Naive thymus-derived CD8-positive, alpha-beta T cell (primary cell): ENCODE data around the gene SMYD3. TPM values are rescaled to one million over a fixed set of nuclear protein-coding genes. Genes with fewer than 3 reads are reported as not detected.

ENCODE experiments used
- ATAC-seq, 2 donors: fragments of 150-1000 bp; cut with Tn5 transposase in 1 of 2; sonication (Bioruptor Pico), chemical (Tn5 transposase) in 1 of 2; 1 replicate in 1 of 2; 2 replicates in 1 of 2; pipeline ENCODE4 v1.10.0; 2021; ENCODE audit warnings: mild to moderate bottlenecking in 2 of 2, moderate library complexity in 2 of 2
- POLR2A ChIA-PET: fragments of 350-600 bp; sonication (Branson Sonifier 250); formaldehyde crosslinking; loops from one replicate; lab custom pipeline; 2021; ENCODE audit warnings: antibody characterized with exemption; lab: Charles Lee
- DNase-seq, 10 donors: peaks; one replicate each; pipeline versions ENCODE4 v3.0.0 to v3.0.0-alpha.2; 2020 to 2022
- H3K27ac Mint-ChIP-seq, 10 donors: one replicate each; pipeline ENCODE4 v1.8.0; 2020 to 2022; ENCODE audit warnings: mild to moderate bottlenecking in 10 of 10, mixed read lengths in 10 of 10, moderate library complexity in 4 of 10, inconsistent platforms in 1 of 10
- H3K27me3 Mint-ChIP-seq, 5 donors: one replicate each; pipeline ENCODE4 v1.8.0; 2021 to 2022; ENCODE audit warnings: mixed read lengths in 5 of 5
- H3K36me3 Mint-ChIP-seq, 3 donors: one replicate each; pipeline ENCODE4 v1.8.0; 2020 to 2022; ENCODE audit warnings: mixed read lengths in 3 of 3, mild to moderate bottlenecking in 2 of 3, inconsistent platforms in 1 of 3
- H3K4me1 Mint-ChIP-seq, 4 donors: one replicate each; pipeline ENCODE4 v1.8.0; 2021 to 2022; ENCODE audit warnings: mixed read lengths in 4 of 4
- H3K4me3 Mint-ChIP-seq, 10 donors: one replicate each; pipeline ENCODE4 v1.8.0; 2020 to 2022; ENCODE audit warnings: mild to moderate bottlenecking in 10 of 10, mixed read lengths in 10 of 10, moderate library complexity in 6 of 10, inconsistent platforms in 1 of 10
- H3K9me3 Mint-ChIP-seq, 9 donors: one replicate each; pipeline ENCODE4 v1.8.0; 2020 to 2022; ENCODE audit warnings: mixed read lengths in 9 of 9, mild to moderate bottlenecking in 3 of 9, inconsistent platforms in 1 of 9, moderate library complexity in 1 of 9
- polyA plus RNA-seq, 3 donors: library from polyadenylated mRNA; unstranded; fragments of 300-500 nt; fragmentation: Illumina TruSeq; gene quantifications; one replicate each; pipeline ENCODE4 v1.2.3, GENCODE V29; 2021
- total RNA-seq, 8 experiments: library from RNA in 2 of 8; stranded (reverse) in 2 of 8; gene quantifications; one replicate each; pipeline ENCODE4 v1.2.3 and lab custom pipeline; 2021 to 2026

Gene SMYD3
- total and polyA plus RNA-seq, 5 experiments from 2014 or later: 19.1 to 42.1 (median 36.5) TPM

DNA sequence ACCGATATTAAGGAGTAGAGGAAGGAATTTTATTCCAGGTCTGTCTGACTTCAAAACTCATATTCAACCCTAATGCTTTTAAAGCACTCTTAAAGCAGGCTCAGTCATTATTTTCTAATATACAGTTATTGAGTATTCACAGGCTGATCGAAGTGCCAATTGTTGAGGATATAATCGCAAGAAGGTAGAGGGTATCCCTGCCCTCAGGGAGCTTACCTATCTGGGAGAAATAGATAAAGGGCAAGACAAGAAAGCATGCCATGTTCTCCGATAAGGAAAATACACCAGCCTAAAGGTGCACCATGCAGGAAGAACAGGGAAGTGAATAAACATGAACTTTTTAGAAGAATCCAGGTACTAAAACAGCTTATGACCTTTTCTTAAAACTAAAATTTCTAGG lies 361.2 kb downstream of the SMYD3 start:
- H3K9me3 Mint-ChIP-seq: peaks cover 0 to 3% (median 0%) of the 10 kb centered on the region in 9 donors
- no peak for ATAC-seq
- POLR2A ChIA-PET: no interaction called here

GRCh38 chr1:246144931-246145330 lies 362.1 kb downstream of the SMYD3 start:
- POLR2A ChIA-PET: no interaction called here

More for the DNA sequence above, 361.2 kb downstream of the SMYD3 start:
- H3K4me3 Mint-ChIP-seq: no peak overlapping the region
- H3K36me3 Mint-ChIP-seq: peaks cover 8 to 36% (median 9%) of the 10 kb centered on the region in 3 donors
- H3K27ac Mint-ChIP-seq: no peak overlapping the region
- no peaks in the 10 kb centered on the region for H3K27me3 Mint-ChIP-seq
- no peak for DNase-seq
- no peaks in the 10 kb centered on the region for H3K4me1 Mint-ChIP-seq

DNA sequence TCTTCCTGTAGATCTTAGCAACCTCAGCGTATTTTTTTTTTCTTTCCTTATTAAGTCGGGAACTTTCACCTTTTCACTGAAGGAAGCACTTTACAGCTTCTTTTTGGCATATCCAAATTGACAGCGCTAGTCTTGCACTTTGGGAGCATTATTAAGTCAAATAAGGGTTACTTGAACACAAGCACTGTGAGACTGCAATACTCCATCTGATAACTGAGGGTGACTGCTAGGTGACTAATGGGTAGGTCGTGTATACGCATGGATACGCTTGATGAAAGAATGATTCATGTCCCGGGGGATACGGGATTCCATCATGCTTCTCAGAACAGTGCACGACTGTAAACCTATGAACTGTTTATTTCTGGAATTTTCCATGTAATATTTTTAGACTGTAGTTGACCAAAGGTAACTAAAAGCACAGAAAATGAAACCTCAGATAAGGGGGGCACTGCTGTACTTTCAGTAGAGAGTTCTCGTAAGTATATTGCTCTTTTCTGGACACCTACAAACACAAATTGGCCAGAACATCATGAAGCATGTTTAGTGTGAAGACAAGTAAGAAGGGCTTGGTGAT lies 364.7 kb downstream of the SMYD3 start:
- Mint-ChIP-seq H3K9me3 (no peaks in the 10 kb centered on the region), H3K4me3 (no peak overlapping the region), H3K36me3 (peaks cover 0 to 16% (median 8%) of the 10 kb centered on the region in 3 donors), H3K27ac (no peak overlapping the region), H3K4me1 (no peaks in the 10 kb centered on the region), H3K27me3 (no peaks in the 10 kb centered on the region)
- DNase-seq (no peak), ATAC-seq (no peak)
- POLR2A ChIA-PET: no interaction called here

More at GRCh38 chr1:246144931-246145330, 362.1 kb downstream of the SMYD3 start:
- ATAC-seq (no peak), DNase-seq (no peak)
- peaks cover 0 to 3% (median 0%) of the 10 kb centered on the region in 9 donors for H3K9me3 Mint-ChIP-seq
- peaks cover 8 to 31% (median 9%) of the 10 kb centered on the region in 3 donors for H3K36me3 Mint-ChIP-seq
- H3K27ac Mint-ChIP-seq: no peak overlapping the region
- no peak overlapping the region for H3K4me3 Mint-ChIP-seq
- no peaks in the 10 kb centered on the region for H3K27me3 Mint-ChIP-seq
- no peaks in the 10 kb centered on the region for H3K4me1 Mint-ChIP-seq

GRCh38 chr1:246141306-246141705 lies 365.8 kb downstream of the SMYD3 start:
- ATAC-seq: no peak
- DNase-seq: no peak
- peaks cover 0 to 2% (median 0%) of the 10 kb centered on the region in 4 donors for H3K4me1 Mint-ChIP-seq
- H3K36me3 Mint-ChIP-seq: peaks cover 0 to 15% (median 3%) of the 10 kb centered on the region in 3 donors
- no peaks in the 10 kb centered on the region for H3K27me3 Mint-ChIP-seq
- H3K27ac Mint-ChIP-seq: no peak overlapping the region
- H3K4me3 Mint-ChIP-seq: no peak overlapping the region
- H3K9me3 Mint-ChIP-seq: no peaks in the 10 kb centered on the region
- POLR2A ChIA-PET: no interaction called here

GRCh38 chr1:246139745-246140182 lies 367.3 kb downstream of the SMYD3 start:
- Mint-ChIP-seq H3K27me3 (no peaks in the 10 kb centered on the region), H3K27ac (no peak overlapping the region), H3K4me3 (no peak overlapping the region), H3K9me3 (no peaks in the 10 kb centered on the region), H3K4me1 (peaks cover 0 to 2% (median 0%) of the 10 kb centered on the region in 4 donors), H3K36me3 (peaks cover 0 to 8% (median under 1%) of the 10 kb centered on the region in 3 donors)
- no peak for ATAC-seq
- DNase-seq: no peak
- POLR2A ChIA-PET: no interaction called here

- peaks cover 0 to 2% (median 0%) of the 10 kb centered on the region in 4 donors for H3K4me1 Mint-ChIP-seq
- peak overlapping the region in 1 of 10 donors; percentile 26 for H3K27ac Mint-ChIP-seq
- POLR2A ChIA-PET: no interaction called here
- H3K27me3 Mint-ChIP-seq: no peaks in the 10 kb centered on the region
- no peak for DNase-seq
- H3K9me3 Mint-ChIP-seq: no peaks in the 10 kb centered on the region
- no peak for ATAC-seq
- peaks cover 0 to 5% (median 2%) of the 10 kb centered on the region in 3 donors for H3K36me3 Mint-ChIP-seq
- no peak overlapping the region for H3K4me3 Mint-ChIP-seq
These were observed 368.3 kb downstream of the SMYD3 start for GRCh38 chr1:246138781-246139180.

DNA sequence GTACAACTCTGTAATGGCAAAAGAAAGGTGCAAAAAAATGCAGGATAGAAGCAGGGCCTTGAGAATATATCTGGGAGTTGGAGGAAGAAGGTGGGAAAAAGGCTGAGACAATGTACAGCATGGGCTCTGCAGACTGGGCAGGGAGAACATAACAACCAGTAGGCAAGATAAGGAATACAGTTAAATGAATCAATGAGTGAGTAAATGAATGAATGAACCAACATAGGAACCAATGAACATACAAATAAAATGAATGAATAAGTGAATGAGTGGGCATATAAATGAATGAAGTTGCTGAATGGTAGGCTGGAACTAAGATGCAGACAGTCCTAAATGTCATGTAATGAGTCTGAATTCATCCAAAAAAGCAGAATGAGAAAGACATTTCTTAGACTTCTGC lies 370.6 kb downstream of the SMYD3 start:
- Mint-ChIP-seq H3K36me3 (peaks cover 0 to 9% (median 2%) of the 10 kb centered on the region in 3 donors), H3K4me1 (peaks cover 0 to 2% (median 0%) of the 10 kb centered on the region in 4 donors), H3K4me3 (no peak overlapping the region), H3K9me3 (no peaks in the 10 kb centered on the region), H3K27ac (no peak overlapping the region), H3K27me3 (no peaks in the 10 kb centered on the region)
- DNase-seq (no peak), ATAC-seq (no peak)
- POLR2A ChIA-PET: no interaction called here

DNA sequence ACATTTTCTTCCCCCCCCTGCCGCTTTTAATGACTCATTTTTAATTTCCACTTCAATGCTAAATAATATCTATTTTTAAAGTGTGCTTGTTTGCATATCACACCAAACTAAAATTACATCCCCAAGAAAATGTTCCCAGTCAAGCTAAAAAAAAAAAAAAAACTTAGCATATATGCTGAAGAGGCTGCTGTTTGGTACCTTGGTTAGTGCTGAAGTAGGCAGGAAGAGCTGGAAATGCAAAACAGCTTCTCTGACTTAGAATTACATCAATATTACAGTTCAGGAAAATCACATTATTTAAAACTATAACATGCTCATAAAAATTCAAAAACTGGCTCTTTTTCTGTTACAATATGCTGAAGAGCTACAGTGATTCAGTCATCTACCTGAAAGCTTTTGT lies 372.3 kb downstream of the SMYD3 start:
- Mint-ChIP-seq H3K9me3 (no peaks in the 10 kb centered on the region), H3K4me3 (no peak overlapping the region), H3K36me3 (peaks cover 0 to 14% (median 8%) of the 10 kb centered on the region in 3 donors), H3K4me1 (peaks cover 0 to 2% (median 0%) of the 10 kb centered on the region in 4 donors), H3K27ac (no peak overlapping the region), H3K27me3 (no peaks in the 10 kb centered on the region)
- ATAC-seq: no peak
- DNase-seq: no peak
- POLR2A ChIA-PET: no interaction called here

DNA sequence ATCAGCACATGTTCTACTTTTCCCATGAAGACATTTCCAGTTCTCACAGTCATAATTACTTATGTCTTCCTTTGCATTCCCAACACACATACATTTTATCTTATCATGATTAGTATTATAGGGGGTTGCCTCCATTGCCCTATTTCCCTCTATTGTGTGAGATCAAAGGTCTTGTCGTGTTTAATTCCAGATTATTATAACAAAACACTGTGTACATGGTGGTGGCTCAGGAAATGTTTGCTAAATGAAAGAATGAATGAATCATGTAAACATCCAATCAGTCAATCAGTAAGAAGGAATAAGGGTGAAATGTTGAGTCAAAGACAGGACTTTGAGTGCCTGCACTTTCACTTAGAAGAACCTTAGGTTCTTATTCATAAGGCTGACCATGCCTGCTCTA lies 376.0 kb downstream of the SMYD3 start:
- no peak for ATAC-seq
- Mint-ChIP-seq H3K27me3 (no peaks in the 10 kb centered on the region), H3K27ac (no peak overlapping the region), H3K4me3 (no peak overlapping the region), H3K36me3 (peaks cover 0 to 16% (median 15%) of the 10 kb centered on the region in 3 donors), H3K9me3 (no peaks in the 10 kb centered on the region), H3K4me1 (no peaks in the 10 kb centered on the region)
- DNase-seq: no peak
- POLR2A ChIA-PET: no interaction called here

DNA sequence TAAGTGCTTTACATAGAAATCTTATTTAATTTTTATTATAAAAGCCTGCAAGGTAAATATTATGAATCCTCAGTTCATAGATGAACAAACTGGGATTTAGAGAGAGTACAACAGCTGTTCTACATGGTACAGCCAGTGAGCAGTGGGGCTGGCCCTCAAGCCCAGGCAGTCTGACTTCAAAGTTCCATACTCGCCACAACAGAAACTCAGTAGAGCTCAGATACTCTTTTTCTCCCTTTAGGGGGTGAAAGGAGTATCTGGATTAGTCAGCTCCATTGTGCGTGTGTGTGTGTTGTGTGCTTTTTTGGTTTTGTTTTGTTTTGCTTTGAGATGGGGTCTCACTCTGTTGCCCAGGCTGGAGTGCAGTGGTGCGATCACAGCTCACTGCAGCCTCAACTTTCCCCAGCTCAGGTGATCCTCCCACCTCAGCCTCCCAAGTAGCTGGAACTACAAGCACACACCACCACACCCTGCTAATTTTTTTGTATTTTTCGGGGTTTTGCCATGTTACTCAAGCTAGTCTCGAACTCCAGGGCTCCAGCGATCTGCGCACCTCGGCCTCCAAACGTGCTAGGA lies 378.5 kb downstream of the SMYD3 start:
- Mint-ChIP-seq H3K4me3 (no peak overlapping the region), H3K27ac (no peak overlapping the region), H3K36me3 (peaks cover 0 to 17% (median 15%) of the 10 kb centered on the region in 3 donors), H3K4me1 (no peaks in the 10 kb centered on the region), H3K9me3 (no peaks in the 10 kb centered on the region), H3K27me3 (no peaks in the 10 kb centered on the region)
- ATAC-seq (no peak), DNase-seq (no peak)
- POLR2A ChIA-PET: no interaction called here

DNA sequence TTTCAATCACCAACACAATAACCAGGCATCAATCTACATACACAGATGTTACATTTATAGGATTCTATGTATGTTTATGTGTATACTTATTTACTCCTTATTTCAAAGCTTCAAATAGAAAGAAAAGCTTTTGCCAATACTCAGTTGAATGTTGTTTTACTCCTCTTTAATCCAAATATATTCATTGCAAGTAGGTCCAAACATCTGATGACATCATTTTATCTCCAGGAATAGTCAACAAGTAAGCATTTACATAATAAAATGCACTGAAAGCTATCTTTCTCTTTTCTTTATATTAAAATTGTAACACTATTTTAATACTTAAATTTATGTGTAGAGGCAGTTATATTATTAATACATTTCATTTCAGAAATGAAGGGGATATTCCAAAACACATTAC lies 380.5 kb downstream of the SMYD3 start:
- Mint-ChIP-seq H3K9me3 (no peaks in the 10 kb centered on the region), H3K27me3 (no peaks in the 10 kb centered on the region), H3K4me3 (no peak overlapping the region), H3K4me1 (no peaks in the 10 kb centered on the region), H3K36me3 (peaks cover 0 to 15% (median 10%) of the 10 kb centered on the region in 3 donors), H3K27ac (no peak overlapping the region)
- DNase-seq (no peak), ATAC-seq (no peak)
- POLR2A ChIA-PET: no interaction called here

GRCh38 chr1:246122071-246122470 lies 385.0 kb downstream of the SMYD3 start:
- Mint-ChIP-seq H3K36me3 (peaks cover 0 to 6% (median 6%) of the 10 kb centered on the region in 3 donors), H3K27ac (no peak overlapping the region), H3K27me3 (no peaks in the 10 kb centered on the region), H3K4me3 (no peak overlapping the region), H3K9me3 (peaks cover 0 to 8% (median 0%) of the 10 kb centered on the region in 9 donors), H3K4me1 (peaks cover 0 to 8% (median 7%) of the 10 kb centered on the region in 4 donors)
- POLR2A ChIA-PET: no interaction called here
- ATAC-seq: no peak
- DNase-seq: no peak

- no peak overlapping the region for H3K4me3 Mint-ChIP-seq
- DNase-seq: no peak
- H3K27me3 Mint-ChIP-seq: no peaks in the 10 kb centered on the region
- no peak overlapping the region for H3K27ac Mint-ChIP-seq
- ATAC-seq: no peak
- peaks cover 0 to 8% (median 0%) of the 10 kb centered on the region in 9 donors for H3K9me3 Mint-ChIP-seq
- peaks cover 0 to 14% (median 9%) of the 10 kb centered on the region in 4 donors for H3K4me1 Mint-ChIP-seq
- POLR2A ChIA-PET: no interaction called here
- H3K36me3 Mint-ChIP-seq: peaks cover 0 to 6% (median 6%) of the 10 kb centered on the region in 3 donors
These were observed 385.5 kb downstream of the SMYD3 start for GRCh38 chr1:246121533-246121932.
